Loucy (cell line): ENCODE data around the gene SFXN3.
A peak's percentile ranks its signal among the peaks of the same experiment; 100 is the strongest.

Experiments
- H2AFZ ChIP-seq: fragments of 200-600 bp; sonication (generic); 2 replicates; pipeline ENCODE4 v1.6.0; 2016; ENCODE audit warnings: antibody characterized with exemption, mild to moderate bottlenecking, low read length, moderate library complexity
- H3F3A ChIP-seq: fragments of 200-600 bp; 2 replicates; pipeline ENCODE4 v1.6.0; 2016; ENCODE audit warnings: antibody characterized with exemption, low read depth, mild to moderate bottlenecking
- H3K27me3 ChIP-seq: fragments of 200-600 bp; sonication (generic); 2 replicates; pipeline ENCODE4 v1.6.1; 2014; ENCODE audit warnings: low read length, mild to moderate bottlenecking; ENCODE audit not compliant: insufficient read depth, poor library complexity, severe bottlenecking
- H3K36me3 ChIP-seq: fragments of 200-600 bp; sonication (generic); 2 replicates; pipeline ENCODE4 v1.6.1; 2016; ENCODE audit warnings: low read length; ENCODE audit not compliant: insufficient read depth
- H3K4me1 ChIP-seq: fragments of 200-600 bp; sonication (generic); 2 replicates; pipeline ENCODE4 v1.5.1; 2014; ENCODE audit warnings: low read length, mild to moderate bottlenecking; ENCODE audit not compliant: insufficient read depth, poor library complexity, severe bottlenecking
- H3K4me2 ChIP-seq: fragments of 200-600 bp; sonication (generic); 2 replicates; pipeline ENCODE4 v1.6.0; 2014; ENCODE audit warnings: antibody characterized with exemption, low read length, low read depth, mild to moderate bottlenecking; ENCODE audit not compliant: poor library complexity, severe bottlenecking
- H3K4me3 ChIP-seq: fragments of 200-600 bp; sonication (generic); 2 replicates; pipeline ENCODE4 v1.5.1; 2014; ENCODE audit warnings: low read length, mild to moderate bottlenecking, mixed read lengths; ENCODE audit not compliant: poor library complexity, severe bottlenecking
- H3K79me2 ChIP-seq: fragments of 200-600 bp; sonication (generic); 2 replicates; pipeline ENCODE4 v1.6.1; 2014; ENCODE audit warnings: low read length; ENCODE audit not compliant: insufficient read depth
- H3K9ac ChIP-seq: fragments of 200-600 bp; sonication (generic); 2 replicates; pipeline ENCODE4 v1.6.0; 2014; ENCODE audit warnings: mild to moderate bottlenecking, low read depth, low read length, moderate library complexity; ENCODE audit not compliant: poor library complexity, severe bottlenecking
- H3K9me2 ChIP-seq: fragments of 200-600 bp; sonication (generic); replicated peaks from 2 replicates; pipeline ENCODE4 v1.6.1; 2016; ENCODE audit warnings: low read depth, low read length, mixed read lengths
- H3K9me3 ChIP-seq: fragments of 200-600 bp; sonication (generic); 2 replicates; pipeline ENCODE4 v1.6.1; 2014; ENCODE audit warnings: mild to moderate bottlenecking, antibody characterized with exemption, low read length, low read depth; ENCODE audit not compliant: insufficient read depth
- H4K20me1 ChIP-seq: fragments of 200-600 bp; sonication (generic); 2 replicates; pipeline ENCODE4 v1.6.0; 2014; ENCODE audit warnings: antibody characterized with exemption, low read length, mild to moderate bottlenecking; ENCODE audit not compliant: insufficient read depth, poor library complexity, severe bottlenecking
- CTCF ChIP-seq: fragments of 200-600 bp; sonication (generic); conservative IDR thresholded peaks from 2 replicates; pipeline ENCODE4 v1.5.1; 2014; ENCODE audit warnings: mild to moderate bottlenecking, antibody characterized with exemption, low read length
- EZH2phosphoT487 ChIP-seq: fragments of 200-600 bp; IDR thresholded peaks from 2 replicates; pipeline ENCODE4 v1.6.1; 2018; ENCODE audit warnings: antibody characterized with exemption, mild to moderate bottlenecking, moderate library complexity, borderline replicate concordance

Gene SFXN3

DNA sequence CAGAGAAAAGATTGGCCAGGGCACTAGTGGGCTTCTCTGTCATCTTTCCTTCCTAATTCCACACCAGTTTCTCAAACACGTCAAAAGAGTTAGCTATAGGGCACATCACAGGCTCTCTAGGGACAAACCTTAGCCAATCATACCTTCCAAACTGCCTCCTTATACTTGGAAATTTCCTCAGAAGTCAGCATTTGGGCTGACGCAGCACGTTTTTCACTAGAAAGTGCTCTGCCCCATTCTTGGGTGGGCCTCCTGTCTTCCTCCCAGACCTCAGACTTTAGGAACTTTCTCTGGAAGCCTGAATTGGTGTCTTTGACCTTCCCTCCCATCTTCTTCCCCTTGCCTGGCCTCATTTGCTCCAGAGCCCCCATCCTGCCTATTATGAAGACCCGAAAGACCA, 11.1 kb downstream of the SFXN3 start:
- Histone ChIP-seq H3K9ac (peak overlapping the region; percentile 80), H3K79me2 (no peaks in the 10 kb centered on the region; the same call in 1 of the 2 replicates), H4K20me1 (no peaks in the 10 kb centered on the region), H3K4me2 (peak overlapping the region; percentile 81), H3K4me3 (peak overlapping the region; percentile 81), H3K36me3 (peaks cover 8% of the 10 kb centered on the region; the same call in 1 of the 2 replicates), H3K4me1 (peaks cover 22% of the 10 kb centered on the region), H3F3A (peaks cover 5% of the 10 kb centered on the region; the same call in 1 of the 2 replicates), H3K9me2 (no peaks in the 10 kb centered on the region), H3K9me3 (no peaks in the 10 kb centered on the region), H2AFZ (no peak overlapping the region), H3K27me3 (no peaks in the 10 kb centered on the region)
- TF ChIP-seq EZH2phosphoT487 (no peak), CTCF (no peak)

- peak overlapping the region; percentile 81 for H3K4me3 ChIP-seq
- H3K4me2 ChIP-seq = peak overlapping the region; percentile 81
- no peaks in the 10 kb centered on the region for H3K9me2 ChIP-seq
- H3K4me1 ChIP-seq = peaks cover 22% of the 10 kb centered on the region
- H3K27me3 ChIP-seq = no peaks in the 10 kb centered on the region
- no peaks in the 10 kb centered on the region; the same call in 1 of the 2 replicates for H3K79me2 ChIP-seq
- H3K9me3 ChIP-seq = no peaks in the 10 kb centered on the region
- peaks cover 5% of the 10 kb centered on the region; the same call in 1 of the 2 replicates for H3F3A ChIP-seq
- peak overlapping the region; percentile 80 for H3K9ac ChIP-seq
- H3K36me3 ChIP-seq = peaks cover 1% of the 10 kb centered on the region; the same call in 1 of the 2 replicates
- TF ChIP-seq CTCF (no peak), EZH2phosphoT487 (no peak)
- peak overlapping the region; percentile 82 for H2AFZ ChIP-seq
- H4K20me1 ChIP-seq = no peaks in the 10 kb centered on the region
Observed at GRCh38 chr10:101042667-101043362, 11.8 kb downstream of the SFXN3 start.

DNA sequence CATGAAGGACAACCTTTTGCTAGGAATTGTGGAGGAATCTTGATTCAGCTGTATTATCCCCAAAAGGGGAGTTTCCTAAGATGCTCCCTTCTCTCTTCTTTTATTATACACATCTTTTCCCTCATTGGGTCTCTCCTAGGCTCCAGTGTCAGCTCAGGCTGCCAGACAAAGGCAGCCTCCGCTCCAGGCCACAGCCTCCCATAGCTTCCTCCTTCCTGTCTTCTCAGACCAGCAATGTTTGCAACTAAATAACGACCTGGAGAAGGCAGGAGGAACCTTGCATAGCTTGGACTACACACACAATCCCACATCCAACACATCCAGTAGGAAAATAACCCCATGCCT, 12.3 kb downstream of the SFXN3 start:
- H3K27me3 ChIP-seq = no peaks in the 10 kb centered on the region

More for the DNA sequence above, 12.3 kb downstream of the SFXN3 start:
- Histone ChIP-seq H3K4me2 (peak overlapping the region; percentile 81), H3K4me1 (peaks cover 22% of the 10 kb centered on the region), H3K9me3 (no peaks in the 10 kb centered on the region), H4K20me1 (no peaks in the 10 kb centered on the region), H2AFZ (peak overlapping the region; percentile 82), H3K9me2 (no peaks in the 10 kb centered on the region), H3K36me3 (no peaks in the 10 kb centered on the region; the same call in 1 of the 2 replicates), H3F3A (peaks cover 5% of the 10 kb centered on the region; the same call in 1 of the 2 replicates), H3K9ac (peak overlapping the region; percentile 80), H3K4me3 (peak overlapping the region; percentile 81), H3K79me2 (no peaks in the 10 kb centered on the region; the same call in 1 of the 2 replicates)
- TF ChIP-seq CTCF = no peak
- TF ChIP-seq EZH2phosphoT487 = no peak
